Astrocyte of the hippocampus (primary cell): ENCODE data around the gene MPHOSPH6.
"Not testable (repeated sequence)": the region's sequence is repeated elsewhere in the genome, so short reads cannot be mapped to it uniquely, and the experiment has no call there.

Experiments used
- DNase-seq: peaks from one replicate; pipeline ENCODE4 v3.0.0; 2011; ENCODE audit warnings: low read depth, low spot score

MPHOSPH6 gene

DNA sequence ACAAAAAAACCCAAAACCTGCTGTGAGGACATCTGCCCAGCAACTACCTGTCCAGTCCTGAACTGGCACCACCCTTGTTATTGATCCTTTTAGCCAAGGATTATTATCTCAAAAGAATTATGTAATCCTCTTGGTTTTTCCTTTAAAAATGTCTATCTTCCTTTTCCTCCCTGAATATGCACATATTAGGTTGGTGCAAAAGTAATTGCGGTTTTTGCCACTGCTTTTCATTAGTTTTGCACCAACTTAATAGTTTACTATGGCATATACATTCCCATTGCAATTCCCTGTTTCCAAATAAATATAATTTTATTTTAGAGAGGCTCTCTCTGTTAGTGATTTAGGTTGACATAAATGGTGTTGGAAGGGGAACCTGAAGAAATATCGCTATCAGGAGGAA lies 51.3 kb downstream of the MPHOSPH6 start:
- DNase-seq: no peak

DNA sequence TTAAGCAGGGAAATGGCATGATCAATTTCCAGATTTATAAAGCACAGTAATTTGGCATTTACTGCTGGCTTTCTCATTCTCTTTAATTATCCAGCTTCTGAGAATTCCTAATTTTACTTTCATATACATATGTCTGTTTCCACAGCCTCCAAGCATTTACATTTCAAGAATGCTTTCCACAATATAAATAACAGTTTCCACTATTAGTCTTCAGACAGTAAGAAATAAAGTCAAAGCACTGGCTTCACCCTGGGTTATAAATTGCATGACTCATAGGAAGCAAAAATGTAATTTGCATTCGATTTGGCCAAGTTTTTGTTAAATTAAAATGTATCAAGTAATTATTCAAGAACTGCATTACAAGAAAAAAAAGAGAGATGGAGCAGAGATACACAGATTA lies 53.5 kb downstream of the MPHOSPH6 start:
- no peak for DNase-seq

DNA sequence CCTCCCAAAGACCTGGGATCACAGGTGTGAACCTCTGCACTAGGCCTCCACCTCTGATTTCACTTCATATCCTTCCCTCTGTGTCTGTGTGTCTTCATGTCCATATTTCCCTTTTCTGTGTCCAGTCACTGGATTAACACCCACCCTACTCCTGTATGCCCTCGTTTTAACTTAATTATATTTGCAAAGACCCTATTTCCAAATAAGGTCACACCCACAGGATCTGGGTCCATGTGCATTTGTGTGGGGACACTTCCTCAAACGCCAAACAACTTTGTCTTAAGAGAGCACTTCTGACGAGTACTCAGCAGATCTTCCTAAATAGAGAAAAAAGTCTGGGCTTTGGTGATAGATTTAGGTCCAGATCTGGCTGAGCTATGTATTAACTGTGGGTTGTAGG lies 56.3 kb downstream of the MPHOSPH6 start:
- no peak for DNase-seq

DNA sequence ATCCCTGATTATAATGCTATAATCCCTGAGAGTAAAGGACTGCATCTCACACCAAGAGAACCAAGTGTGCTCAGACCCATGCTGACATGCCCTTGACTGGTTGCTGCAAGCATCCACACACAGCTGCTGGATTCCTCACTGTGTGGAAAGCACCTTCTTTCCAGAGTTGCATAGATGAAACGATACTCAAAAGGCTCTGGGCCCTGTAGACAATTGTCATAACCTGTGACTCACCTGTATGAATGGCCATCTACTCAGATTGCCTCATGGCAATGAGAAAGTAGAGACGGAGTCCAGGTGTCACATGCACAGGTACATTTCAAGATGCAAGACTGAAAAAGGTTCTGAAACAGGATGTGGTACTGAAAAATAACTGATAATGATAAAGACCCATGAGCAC lies 58.1 kb downstream of the MPHOSPH6 start:
- DNase-seq: no peak

DNA sequence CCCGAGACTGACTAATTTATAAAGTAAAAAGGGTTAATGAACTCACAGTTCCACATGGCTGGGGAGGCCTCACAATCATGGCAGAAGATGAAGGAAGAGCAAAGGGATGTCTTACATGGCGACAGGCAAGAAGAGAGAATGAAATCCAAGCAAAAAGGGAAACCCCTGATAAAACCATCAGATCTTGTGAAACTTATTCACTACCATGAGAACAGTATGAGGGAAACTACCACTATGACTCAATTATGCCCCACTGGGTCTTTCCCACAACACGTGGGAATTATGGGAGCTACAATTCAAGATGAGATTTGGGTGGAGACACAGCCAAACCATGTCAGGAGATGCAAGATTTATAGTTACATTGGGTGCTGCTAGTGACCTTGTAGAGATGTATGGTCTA lies 60.8 kb downstream of the MPHOSPH6 start:
- not testable (repeated sequence) for DNase-seq

DNA sequence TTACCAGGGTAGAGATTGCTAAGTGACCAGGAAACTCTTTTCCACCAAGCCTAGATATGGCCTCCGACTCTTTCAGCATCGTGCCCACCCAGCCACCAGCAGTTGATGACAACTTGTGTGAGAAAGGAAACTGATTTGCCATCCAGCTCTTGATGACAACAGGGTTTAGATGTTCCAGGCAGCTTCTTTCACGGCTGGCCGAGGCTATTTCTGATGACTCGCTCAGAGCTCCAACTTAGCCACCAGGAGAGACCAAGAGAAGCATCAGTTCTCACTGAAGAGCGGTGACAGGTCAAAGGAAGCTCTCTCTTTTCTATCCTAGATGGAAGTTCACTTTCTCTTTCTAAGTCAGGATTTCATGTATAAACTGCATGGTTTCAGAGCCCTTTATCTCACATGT lies 61.2 kb downstream of the MPHOSPH6 start:
- DNase-seq: no peak

DNA sequence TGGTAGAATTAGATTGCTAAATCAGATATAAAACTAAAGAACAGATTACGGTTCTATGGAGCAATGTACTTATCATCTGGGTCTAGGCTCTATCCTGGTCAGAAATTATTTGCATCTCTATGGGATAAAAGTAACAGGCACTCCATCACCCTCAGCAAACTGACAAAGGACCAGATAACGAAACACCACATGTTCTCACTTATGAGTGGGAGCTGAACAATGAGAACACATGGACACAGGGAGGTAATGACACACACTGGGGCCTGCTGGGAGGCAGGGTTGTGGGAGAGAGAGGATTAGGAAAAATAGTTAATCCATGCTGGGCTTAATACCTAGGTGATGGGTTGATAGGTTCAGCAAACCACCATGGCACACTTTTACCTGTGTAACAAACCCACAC lies 61.9 kb downstream of the MPHOSPH6 start:
- no peak for DNase-seq

DNA sequence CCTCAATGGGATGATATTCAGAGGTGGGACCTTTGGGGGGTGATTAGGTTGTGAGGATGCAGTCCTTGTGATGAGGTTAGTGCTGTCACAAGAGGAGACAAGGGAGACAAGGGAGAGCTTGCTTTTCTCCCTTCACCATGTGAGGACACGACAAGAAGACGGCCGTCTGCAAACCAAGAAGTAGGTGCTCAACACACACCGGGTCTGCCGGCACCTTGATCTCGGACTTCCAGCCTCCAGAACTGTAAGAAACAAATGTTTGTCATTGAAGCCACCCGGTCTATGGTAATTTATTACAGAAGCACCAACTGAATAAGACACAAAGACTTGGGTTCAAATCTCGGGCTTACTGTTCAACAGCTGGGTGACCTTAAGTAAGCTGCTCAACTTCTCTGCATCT lies 64.9 kb downstream of the MPHOSPH6 start:
- DNase-seq: no peak
